ENCODE results near the gene TLE2. TPM values are rescaled to one million over a fixed set of nuclear protein-coding genes. Genes with fewer than 3 reads are reported as not detected.
"Not testable (repeated sequence)": the region's sequence is repeated elsewhere in the genome, so short reads cannot be mapped to it uniquely, and the experiment has no call there.

TLE2 gene
- total RNA-seq, 1 donor from 2014 or later: not detected

GRCh38 chr19:2967972-2968371 is 61.1 kb downstream of the TLE2 start:
- Histone ChIP-seq H3K9ac (no peak overlapping the region), H3K79me2 (ENCODE audit: low read depth) (no peaks in the 10 kb centered on the region)
- H3K36me3 Mint-ChIP-seq: no peaks in the 10 kb centered on the region

GRCh38 chr19:2964874-2965273 is 64.2 kb downstream of the TLE2 start:
- H3K4me2 ChIP-seq: no peak overlapping the region
- H3K4me1 ChIP-seq: no peaks in the 10 kb centered on the region
- Mint-ChIP-seq H3K9me3 (no peaks in the 10 kb centered on the region), H3K36me3 (no peaks in the 10 kb centered on the region), H3K4me3 (no peak overlapping the region), H3K27ac (no peak overlapping the region), H3K4me1 (peaks cover 5% of the 10 kb centered on the region), H3K27me3 (ENCODE audit: insufficient read depth, low read depth) (peaks cover 12% of the 10 kb centered on the region)
- H3K79me2 ChIP-seq (ENCODE audit: low read depth): no peaks in the 10 kb centered on the region
- no peaks in the 10 kb centered on the region for H3K36me3 ChIP-seq
- no peak for TF ChIP-seq EZH2 (IDR thresholded peaks at IDR 0.05)
- TF ChIP-seq EZH2phosphoT487 (IDR thresholded peaks at IDR 0.05): no peak
- no peaks in the 10 kb centered on the region for H3F3A ChIP-seq (ENCODE audit: low read depth)
- no peaks in the 10 kb centered on the region for H3K9me3 ChIP-seq (ENCODE audit: low read depth)
- H2AFZ ChIP-seq (replicated peaks): no peak overlapping the region
- H3K4me3 ChIP-seq: no peak overlapping the region
- no peak for DNase-seq (ENCODE audit: low spot score)
- H3K27me3 ChIP-seq: no peaks in the 10 kb centered on the region
- H3K9ac ChIP-seq: no peak overlapping the region
- no peak overlapping the region for H3K27ac ChIP-seq
- H4K20me1 ChIP-seq (ENCODE audit: low read depth): no peaks in the 10 kb centered on the region

More at GRCh38 chr19:2967972-2968371, 61.1 kb downstream of the TLE2 start:
- no peaks in the 10 kb centered on the region for H3K4me1 ChIP-seq
- H3K27me3 ChIP-seq: peaks cover 10% of the 10 kb centered on the region
- Mint-ChIP-seq H3K4me3 (no peak overlapping the region), H3K27me3 (ENCODE audit: insufficient read depth, low read depth) (peaks cover 13% of the 10 kb centered on the region), H3K9me3 (no peaks in the 10 kb centered on the region), H3K27ac (no peak overlapping the region), H3K4me1 (no peaks in the 10 kb centered on the region)
- DNase-seq (ENCODE audit: low spot score): no peak
- H3K9me3 ChIP-seq (ENCODE audit: low read depth): no peaks in the 10 kb centered on the region
- no peak overlapping the region for H3K4me2 ChIP-seq
- no peaks in the 10 kb centered on the region for H4K20me1 ChIP-seq (ENCODE audit: low read depth)
- no peak overlapping the region for H3K27ac ChIP-seq
- H2AFZ ChIP-seq (replicated peaks): no peak overlapping the region
- H3K36me3 ChIP-seq: no peaks in the 10 kb centered on the region
- no peak overlapping the region for H3K4me3 ChIP-seq
- no peak for TF ChIP-seq EZH2 (IDR thresholded peaks at IDR 0.05)
- TF ChIP-seq CTCF (IDR thresholded peaks at IDR 0.05): no peak
- no peak for TF ChIP-seq EZH2phosphoT487 (IDR thresholded peaks at IDR 0.05)
- no peaks in the 10 kb centered on the region for H3F3A ChIP-seq (ENCODE audit: low read depth)

GRCh38 chr19:2963631-2964030 is 65.4 kb downstream of the TLE2 start:
- not testable (repeated sequence) for H3K4me2 ChIP-seq; H3K27ac ChIP-seq; H3F3A ChIP-seq (ENCODE audit: low read depth); H3K9ac ChIP-seq; H3K4me1 Mint-ChIP-seq; H2AFZ ChIP-seq (replicated peaks); H3K9me3 ChIP-seq (ENCODE audit: low read depth); H3K27me3 ChIP-seq; H4K20me1 ChIP-seq (ENCODE audit: low read depth); H3K36me3 Mint-ChIP-seq; H3K27ac Mint-ChIP-seq; H3K36me3 ChIP-seq; H3K4me3 ChIP-seq; H3K4me1 ChIP-seq; H3K4me3 Mint-ChIP-seq; H3K79me2 ChIP-seq (ENCODE audit: low read depth); H3K9me3 Mint-ChIP-seq; DNase-seq (ENCODE audit: low spot score)
- H3K27me3 Mint-ChIP-seq (ENCODE audit: insufficient read depth, low read depth): peaks cover 23% of the 10 kb centered on the region

- H3K4me3 Mint-ChIP-seq: no peak overlapping the region
- H3K27ac Mint-ChIP-seq: no peak overlapping the region
Measured at GRCh38 chr19:2963122-2963521, 66.0 kb downstream of the TLE2 start.

More at GRCh38 chr19:2963122-2963521, 66.0 kb downstream of the TLE2 start:
- H3F3A ChIP-seq (ENCODE audit: low read depth): no peaks in the 10 kb centered on the region
- no peaks in the 10 kb centered on the region for H3K36me3 ChIP-seq
- H3K4me2 ChIP-seq: no peak overlapping the region
- Mint-ChIP-seq H3K27me3 (ENCODE audit: insufficient read depth, low read depth) (peaks cover 24% of the 10 kb centered on the region), H3K9me3 (no peaks in the 10 kb centered on the region), H3K4me1 (peaks cover 5% of the 10 kb centered on the region), H3K36me3 (no peaks in the 10 kb centered on the region)
- H3K27ac ChIP-seq: no peak overlapping the region
- H3K4me3 ChIP-seq: no peak overlapping the region
- no peak overlapping the region for H3K9ac ChIP-seq
- no peak overlapping the region for H2AFZ ChIP-seq (replicated peaks)
- no peaks in the 10 kb centered on the region for H3K79me2 ChIP-seq (ENCODE audit: low read depth)
- H3K4me1 ChIP-seq: no peaks in the 10 kb centered on the region
- no peaks in the 10 kb centered on the region for H3K9me3 ChIP-seq (ENCODE audit: low read depth)
- no peaks in the 10 kb centered on the region for H3K27me3 ChIP-seq
- DNase-seq (ENCODE audit: low spot score): no peak
- no peak for TF ChIP-seq EZH2phosphoT487 (IDR thresholded peaks at IDR 0.05)
- no peak for TF ChIP-seq EZH2 (IDR thresholded peaks at IDR 0.05)
- TF ChIP-seq CTCF (IDR thresholded peaks at IDR 0.05): no peak
- no peaks in the 10 kb centered on the region for H4K20me1 ChIP-seq (ENCODE audit: low read depth)

All from neural progenitor cell (in vitro differentiated cells).